Stimulated activated CD4-positive, alpha-beta T cell treated with anti-CD3 and anti-CD28 coated beads, Interleukin-2, amount 100 ng/mL, for 4 hours (primary cell): Measurements from ENCODE around the gene KCNK10.

Experiments used
- DNase-seq: peaks from one replicate; pipeline ENCODE4 v3.0.0-alpha.2; 2020; ENCODE audit warnings: low read depth

Gene KCNK10

DNA sequence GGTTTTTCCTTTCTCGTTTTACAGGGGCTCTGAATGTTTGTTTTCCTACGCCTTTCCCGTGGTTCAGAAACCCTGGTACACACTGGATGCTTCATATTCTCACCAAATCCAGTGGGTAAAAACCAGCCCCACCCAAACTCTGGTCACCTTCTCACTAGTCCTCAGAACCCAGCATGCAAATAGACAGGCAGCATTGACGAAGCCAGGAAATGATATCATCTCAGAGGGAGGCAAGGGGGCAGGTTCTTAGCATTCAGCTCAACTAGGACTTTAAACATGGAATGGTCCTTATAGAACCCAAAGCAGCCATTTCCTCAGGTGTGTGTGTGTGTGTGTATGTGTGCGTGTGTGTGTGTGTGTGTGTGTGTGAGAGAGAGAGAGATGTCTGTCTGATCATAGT, 142.0 kb downstream of the KCNK10 start:
- DNase-seq: no peak

DNA sequence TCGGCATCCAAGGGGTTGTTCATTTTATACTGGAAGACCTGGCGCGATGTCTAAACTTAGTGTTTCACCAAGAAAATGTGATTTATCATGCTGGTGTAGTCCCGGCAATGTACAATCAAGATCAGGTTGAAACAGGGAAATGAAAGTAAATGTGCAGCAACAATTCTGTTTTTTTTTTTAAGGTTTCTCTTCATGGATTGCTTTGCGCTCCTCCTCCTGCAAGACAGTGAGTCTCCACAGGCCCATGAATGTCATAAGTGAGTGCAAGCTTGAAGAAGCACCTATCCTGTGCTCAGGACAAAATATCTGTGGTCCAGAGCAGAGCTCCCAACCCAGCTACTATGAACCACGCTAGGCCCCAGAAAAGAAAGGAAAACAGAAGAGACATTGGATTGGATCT, 143.4 kb downstream of the KCNK10 start:
- DNase-seq: no peak

GRCh38 chr14:88170333-88170732, 152.7 kb downstream of the KCNK10 start:
- DNase-seq: no peak

- peak; percentile 16 for DNase-seq
These were observed 154.4 kb downstream of the KCNK10 start for GRCh38 chr14:88168498-88169165.

DNA sequence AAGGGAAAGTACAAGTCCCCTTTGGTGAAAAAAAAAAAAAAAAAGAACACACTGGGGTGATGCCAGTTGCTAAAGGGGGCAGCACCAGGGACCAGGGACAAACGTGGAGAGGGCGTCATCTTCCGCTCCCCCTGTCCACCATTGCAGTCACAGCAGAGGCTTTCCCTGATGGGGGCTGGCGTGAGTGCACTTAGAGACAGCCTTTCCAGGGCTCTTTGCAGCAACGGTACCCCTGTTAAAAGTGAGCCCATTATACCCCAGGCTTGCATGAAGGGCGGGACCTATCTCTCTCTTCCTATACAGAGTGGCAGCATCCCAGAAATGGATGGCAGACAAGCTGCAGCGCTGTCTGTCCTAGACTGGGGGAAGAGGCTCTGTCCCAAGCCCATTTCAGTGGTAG, 155.0 kb downstream of the KCNK10 start:
- DNase-seq: no peak

GRCh38 chr14:88166616-88167015, 156.5 kb downstream of the KCNK10 start:
- no peak for DNase-seq

GRCh38 chr14:88164906-88165534, 158.0 kb downstream of the KCNK10 start:
- no peak for DNase-seq

GRCh38 chr14:88163731-88164255, 159.3 kb downstream of the KCNK10 start:
- no peak for DNase-seq

- no peak for DNase-seq
These were observed 166.9 kb downstream of the KCNK10 start for GRCh38 chr14:88156127-88156526.

DNA sequence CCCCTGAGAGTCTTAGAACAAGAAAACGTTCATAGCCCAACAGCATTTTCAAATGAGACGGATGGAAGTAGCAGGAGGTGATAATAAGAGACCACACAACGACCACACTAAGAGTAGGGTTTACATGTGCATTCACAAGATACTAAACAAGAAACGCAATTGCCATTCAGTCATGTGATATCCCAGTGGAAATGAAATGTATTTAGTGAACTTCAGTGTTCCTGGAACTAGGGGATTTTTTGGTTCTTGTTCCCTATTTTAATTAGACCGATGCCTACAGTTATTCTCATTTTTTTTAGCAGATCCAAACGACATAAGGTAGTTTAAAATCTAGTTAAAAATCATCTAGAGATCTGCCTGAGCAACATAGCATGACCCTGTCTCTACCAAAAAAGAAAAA, 168.1 kb downstream of the KCNK10 start:
- no peak for DNase-seq

GRCh38 chr14:88154321-88154720, 168.7 kb downstream of the KCNK10 start:
- no peak for DNase-seq

DNA sequence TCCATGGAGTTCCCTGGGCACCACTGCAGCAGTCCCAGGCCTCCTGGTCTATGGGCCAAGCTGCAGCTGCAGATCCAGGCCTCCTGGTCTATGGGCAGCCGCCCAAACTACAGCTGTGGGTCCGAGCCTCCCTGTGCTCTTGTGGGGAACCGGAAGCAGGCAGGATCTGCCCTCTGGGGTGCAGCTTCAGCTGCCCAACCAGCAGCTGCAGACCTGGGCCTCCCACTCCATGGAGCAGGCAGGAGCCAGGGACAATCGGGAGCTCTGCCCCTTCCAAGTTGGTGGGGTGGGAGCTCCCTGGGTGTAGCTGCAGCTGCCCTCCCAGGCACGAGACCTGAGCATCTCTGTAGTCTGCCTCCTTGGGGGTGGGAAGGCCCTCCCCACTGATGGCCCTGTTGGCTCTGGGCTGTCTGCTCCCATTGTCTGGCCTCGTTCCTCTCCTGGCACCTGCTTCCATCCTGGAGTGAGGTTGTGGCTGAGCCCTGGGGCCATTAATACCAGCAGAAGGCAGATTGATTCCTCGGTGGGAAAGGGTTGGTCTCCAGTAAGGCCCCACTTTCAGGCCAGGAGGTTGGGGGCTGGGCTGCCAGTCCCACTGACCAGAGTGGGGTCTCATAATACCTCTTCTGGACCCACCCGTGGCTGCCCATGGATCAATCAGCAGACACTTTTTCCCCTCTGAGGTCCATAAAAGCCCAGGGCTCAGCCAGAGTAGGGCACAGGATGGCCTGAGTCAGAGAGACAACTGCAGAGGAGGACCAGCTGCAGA, 176.0 kb downstream of the KCNK10 start:
- no peak for DNase-seq

GRCh38 chr14:88143810-88144209, 179.3 kb downstream of the KCNK10 start:
- DNase-seq: no peak

- DNase-seq: no peak
These were observed 180.1 kb downstream of the KCNK10 start for GRCh38 chr14:88142997-88143396.

GRCh38 chr14:88140874-88141273, 182.2 kb downstream of the KCNK10 start:
- DNase-seq: no peak

GRCh38 chr14:88137327-88137726, 185.7 kb downstream of the KCNK10 start:
- no peak for DNase-seq
